ENCODE data around the gene PCDHGA11.
A peak's percentile ranks its signal among the peaks of the same experiment; 100 is the strongest.

- peak; percentile 76 for TF ChIP-seq CTCF (conservative IDR thresholded peaks at IDR 0.05; ENCODE audit: low read length)
- no peak for TF ChIP-seq EZH2phosphoT487 (IDR thresholded peaks at IDR 0.05; ENCODE audit: borderline replicate concordance, low read depth, low read length)
These were observed 38.2 kb upstream of the PCDHGA11 start, which contains the start of gene PCDHGA7 for GRCh38 chr5:141382469-141383294.
